ENCODE results near the gene SEC31A. TPM values are rescaled to one million over a fixed set of nuclear protein-coding genes. Genes with fewer than 3 reads are reported as not detected.

The SEC31A gene
- total and polyA plus RNA-seq, 12 donors = 137 to 355 (median 205) TPM

DNA sequence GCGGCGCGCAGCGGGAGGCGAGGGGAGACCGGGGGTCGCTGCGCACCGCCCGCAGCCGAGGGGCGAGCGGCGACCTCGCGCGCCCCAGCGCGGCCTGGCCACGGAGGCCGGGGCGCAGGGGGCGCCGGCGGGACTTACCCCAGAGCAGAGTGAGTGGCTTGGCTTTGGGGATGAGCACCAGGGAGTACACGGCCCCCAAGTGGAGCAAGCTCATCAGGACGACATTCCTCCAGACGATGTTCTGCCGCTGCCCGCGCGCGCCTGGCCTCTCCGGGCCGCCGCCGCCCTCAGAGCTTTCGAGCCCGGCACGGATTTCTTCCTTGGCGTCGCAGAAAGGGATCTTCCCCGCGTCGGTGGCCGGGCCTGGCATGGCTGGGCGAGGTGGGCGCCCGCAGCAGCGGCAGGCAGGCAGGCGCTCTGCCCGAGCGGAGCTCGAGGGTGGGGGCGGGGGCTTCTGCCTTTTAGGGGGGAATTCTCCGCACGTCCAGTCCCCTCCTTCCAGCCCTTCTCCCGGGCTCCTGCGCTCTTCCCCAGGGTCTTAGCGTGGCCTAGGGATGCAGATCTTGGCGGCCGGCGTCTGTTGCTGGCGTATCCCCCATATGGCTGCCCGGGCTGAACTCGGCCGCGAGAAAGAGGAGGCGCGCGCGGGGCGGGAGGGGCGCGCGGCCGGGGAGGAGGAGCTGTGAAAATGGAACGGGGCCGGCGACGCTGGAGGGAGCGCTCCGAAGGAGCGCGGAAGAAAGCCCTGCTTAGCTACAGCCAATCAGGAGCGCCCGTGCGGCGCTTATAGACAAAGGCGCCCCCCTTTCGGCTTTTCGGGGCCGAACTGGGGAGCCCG lies 92.6 kb downstream of the SEC31A start, which contains the start of gene SCD5:
Gene SCD5 (minus strand): TSS at position 629 of the 838 bp plus-strand sequence. CDS start 259 bp downstream, at position 370.
- H3K27ac ChIP-seq = peak within 1 kb of the TSS in 3 of 5 donors; percentile 77 to 84 (median 78)
- intact Hi-C loops (cut with DNase I) = no loop called here
- 0 to 1% (median 1%) methylated on average over 10 to 94 of the region's 94 CpGs for WGBS, 4 donors

DNA sequence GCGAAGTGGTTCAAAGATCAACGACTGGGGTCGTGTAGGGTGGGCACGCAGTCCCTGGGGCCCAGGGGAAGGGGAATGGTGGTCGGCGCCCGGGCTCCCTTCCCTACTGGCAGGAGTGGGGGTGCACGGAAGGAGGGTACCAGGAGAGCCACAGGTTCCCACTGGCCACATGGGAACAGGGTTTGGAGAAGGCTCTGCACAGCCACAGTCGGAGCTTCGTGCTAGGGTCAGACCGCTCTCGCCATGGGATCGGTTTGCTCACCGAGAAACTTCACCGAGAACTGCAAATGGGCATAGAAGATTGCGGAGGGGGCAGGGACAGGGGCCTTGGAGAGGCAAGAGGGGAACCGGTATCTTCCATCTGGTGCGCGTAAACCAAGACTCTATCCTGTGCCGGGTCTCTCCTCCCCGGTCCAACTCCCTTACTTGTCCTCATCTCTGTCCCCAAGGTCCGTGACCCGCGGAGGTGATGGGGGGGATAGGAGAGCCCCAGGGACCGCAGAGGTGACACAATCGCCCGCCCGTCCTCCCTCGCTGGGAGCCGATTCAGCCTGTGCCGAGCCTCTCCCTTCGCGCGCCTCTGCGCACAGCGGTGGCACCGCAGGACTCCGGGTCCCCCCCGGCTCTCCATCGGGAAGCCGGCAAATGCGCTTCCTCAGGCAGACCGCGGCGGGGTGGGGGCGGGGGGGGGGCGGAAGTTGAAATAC lies 93.4 kb downstream of the SEC31A start:
- Histone ChIP-seq H3K4me1 (replicated peaks in 1 of 2) (peaks cover 24 to 36% of the 10 kb centered on the region in 2 donors), H3K27ac (peak overlapping the region in 3 of 5 donors; percentile 77 to 84 (median 78)), H3K9me3 (replicated peaks in 1 of 3) (no peaks in the 10 kb centered on the region), H3K36me3 (replicated peaks in 1 of 2) (no peaks in the 10 kb centered on the region), H3K27me3 (no peaks in the 10 kb centered on the region), H3K4me3 (peak overlapping the region in 3 of 4 donors; percentile 16 to 92 (median 91))
- intact Hi-C loops (cut with DNase I) = no loop called here
- DNase-seq = peak in 6 of 7 donors; percentile 36 to 57 (median 41)
- TF ChIP-seq, protein P1, sequence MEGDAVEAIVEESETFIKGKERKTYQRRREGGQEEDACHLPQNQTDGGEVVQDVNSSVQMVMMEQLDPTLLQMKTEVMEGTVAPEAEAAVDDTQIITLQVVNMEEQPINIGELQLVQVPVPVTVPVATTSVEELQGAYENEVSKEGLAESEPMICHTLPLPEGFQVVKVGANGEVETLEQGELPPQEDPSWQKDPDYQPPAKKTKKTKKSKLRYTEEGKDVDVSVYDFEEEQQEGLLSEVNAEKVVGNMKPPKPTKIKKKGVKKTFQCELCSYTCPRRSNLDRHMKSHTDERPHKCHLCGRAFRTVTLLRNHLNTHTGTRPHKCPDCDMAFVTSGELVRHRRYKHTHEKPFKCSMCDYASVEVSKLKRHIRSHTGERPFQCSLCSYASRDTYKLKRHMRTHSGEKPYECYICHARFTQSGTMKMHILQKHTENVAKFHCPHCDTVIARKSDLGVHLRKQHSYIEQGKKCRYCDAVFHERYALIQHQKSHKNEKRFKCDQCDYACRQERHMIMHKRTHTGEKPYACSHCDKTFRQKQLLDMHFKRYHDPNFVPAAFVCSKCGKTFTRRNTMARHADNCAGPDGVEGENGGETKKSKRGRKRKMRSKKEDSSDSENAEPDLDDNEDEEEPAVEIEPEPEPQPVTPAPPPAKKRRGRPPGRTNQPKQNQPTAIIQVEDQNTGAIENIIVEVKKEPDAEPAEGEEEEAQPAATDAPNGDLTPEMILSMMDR (IDR thresholded peaks at IDR 0.05) = no peak
- no peak for TF ChIP-seq POLR2A (IDR thresholded peaks at IDR 0.05)
- 3 to 4% (median 3%) methylated on average over 8 to 46 of the region's 47 CpGs for WGBS, 4 donors

More for the DNA sequence above, 92.6 kb downstream of the SEC31A start, which contains the start of gene SCD5:
- Histone ChIP-seq H3K9me3 (replicated peaks in 1 of 3) (no peaks in the 10 kb centered on the region), H3K27me3 (no peaks in the 10 kb centered on the region), H3K4me3 (peak within 1 kb of the TSS; percentile 36 to 92 (median 76)), H3K36me3 (replicated peaks in 1 of 2) (no peaks in the 10 kb centered on the region), H3K4me1 (replicated peaks in 1 of 2) (peaks cover 16 to 27% of the 10 kb centered on the region in 2 donors)
- TF ChIP-seq, protein P1 (IDR thresholded peaks at IDR 0.05) = no peak
- TF ChIP-seq POLR2A (IDR thresholded peaks at IDR 0.05) = peak in 1 of 2 donors; percentile 71
- DNase-seq = peak; percentile 69 to 81 (median 77)

DNA sequence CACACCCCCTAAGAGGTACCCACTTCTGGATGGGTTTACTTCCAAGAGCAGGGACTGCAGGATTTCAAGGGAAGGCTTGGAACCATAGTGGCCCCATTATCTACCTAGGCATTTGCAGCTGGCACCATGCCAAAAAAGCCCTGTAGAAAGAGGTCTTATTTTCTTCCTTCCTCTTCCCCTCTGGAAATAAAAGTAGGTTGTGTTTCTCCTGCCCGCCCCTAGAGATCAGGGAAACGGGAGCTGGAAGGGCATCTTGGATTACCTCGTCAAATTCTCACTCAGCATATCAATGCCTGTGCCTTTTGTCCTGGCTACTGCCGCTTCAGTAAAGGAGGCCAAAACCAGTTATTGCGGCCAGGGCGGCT lies 93.9 kb downstream of the SEC31A start:
- no peaks in the 10 kb centered on the region for H3K9me3 ChIP-seq (replicated peaks in 1 of 3)
- H3K36me3 ChIP-seq (replicated peaks in 1 of 2) = no peaks in the 10 kb centered on the region
- TF ChIP-seq, protein P1 (IDR thresholded peaks at IDR 0.05) = no peak
- peak overlapping the region in 3 of 4 donors; percentile 16 to 92 (median 91) for H3K4me3 ChIP-seq
- H3K27me3 ChIP-seq = no peaks in the 10 kb centered on the region
- H3K4me1 ChIP-seq (replicated peaks in 1 of 2) = peaks cover 30 to 41% of the 10 kb centered on the region in 2 donors
- H3K27ac ChIP-seq = peak overlapping the region in 3 of 5 donors; percentile 77 to 84 (median 78)
- peak in 3 of 7 donors; percentile 34 to 58 (median 43) for DNase-seq
- intact Hi-C loops (cut with DNase I) = no loop called here
- WGBS, 4 donors = 9 to 33% (median 30%) methylated on average over 4 to 6 of the region's 6 CpGs

All from adrenal gland (tissue), 12 donors.